Coronary artery (tissue), 2 donors: Measurements from ENCODE around the gene FIGNL2.

Source experiments
- DNase-seq: peaks from one replicate; pipeline ENCODE4 v3.0.0-alpha.2; 2017; ENCODE audit warnings: low spot score
- H3K27ac ChIP-seq, 2 donors: fragments of 200-600 bp; sonication (generic); one replicate each; pipeline ENCODE4 v1.5.1; 2016 to 2019
- H3K4me3 ChIP-seq: fragments of 200-600 bp; sonication (generic); 2 replicates; pipeline ENCODE4 v1.5.1; 2016; ENCODE audit warnings: mild to moderate bottlenecking, moderate library complexity
- CTCF ChIP-seq: fragments of 200-600 bp; sonication (generic); IDR thresholded peaks from one replicate; pipeline ENCODE4 v1.5.1; 2019; ENCODE audit warnings: antibody characterized with exemption

FIGNL2 gene

GRCh38 chr12:51846911-51847642 is 1.4 kb downstream of the FIGNL2 start:
- Histone ChIP-seq H3K27ac (peak overlapping the region; percentile 17 to 86), H3K4me3 (peak overlapping the region; percentile 73)
- DNase-seq = no peak
- TF ChIP-seq CTCF = no peak

GRCh38 chr12:51846271-51846691 is 2.2 kb downstream of the FIGNL2 start:
- no peak for DNase-seq
- no peak for TF ChIP-seq CTCF
- H3K27ac ChIP-seq = peak overlapping the region in 1 of 2 donors; percentile 86
- peak overlapping the region; percentile 73 for H3K4me3 ChIP-seq

GRCh38 chr12:51845482-51845881 is 3.0 kb downstream of the FIGNL2 start:
- Histone ChIP-seq H3K27ac (no peak overlapping the region), H3K4me3 (no peak overlapping the region)
- no peak for DNase-seq
- no peak for TF ChIP-seq CTCF

- no peak for DNase-seq
- TF ChIP-seq CTCF = no peak
- no peak overlapping the region for H3K4me3 ChIP-seq
- no peak overlapping the region for H3K27ac ChIP-seq
Measured at GRCh38 chr12:51844854-51845253, 3.7 kb downstream of the FIGNL2 start.

GRCh38 chr12:51841727-51842126 is 6.8 kb downstream of the FIGNL2 start:
- Histone ChIP-seq H3K4me3 (no peak overlapping the region), H3K27ac (no peak overlapping the region)
- TF ChIP-seq CTCF = no peak
- DNase-seq = no peak

GRCh38 chr12:51840966-51841365 is 7.6 kb downstream of the FIGNL2 start:
- H3K27ac ChIP-seq = no peak overlapping the region
- no peak overlapping the region for H3K4me3 ChIP-seq
- TF ChIP-seq CTCF = no peak
- DNase-seq = no peak

- no peak overlapping the region for H3K27ac ChIP-seq
- no peak for DNase-seq
- TF ChIP-seq CTCF = no peak
- no peak overlapping the region for H3K4me3 ChIP-seq
Measured at GRCh38 chr12:51839310-51839947, 9.1 kb downstream of the FIGNL2 start.
